Measurements from ENCODE around the gene IRF6. TPM values are rescaled to one million over a fixed set of nuclear protein-coding genes. Genes with fewer than 3 reads are reported as not detected.

IRF6 gene
- not detected in 2 replicates for total RNA-seq (2014; rRNA removed; shearing (Covaris generic))
- total RNA-seq (2022): not detected in 2 replicates
- percentile 13 among the genes with signal in this experiment for Bru-seq, nascent RNA
- percentile 14 among the genes with signal in this experiment for BruChase-seq, experiment 1, labeled RNA remaining after a 6-hour chase
- percentile 18 among the genes with signal in this experiment for BruChase-seq, experiment 2, labeled RNA remaining after a 2-hour chase
- long read RNA-seq: 0 reads

GRCh38 chr1:209805875-209806760, at the start of gene IRF6:
TSS of gene IRF6 (minus strand) at chr1:209806142. CDS start at chr1:209801413, 4,729 bp downstream.
- no peaks in the 10 kb centered on the region for H3K36me3 ChIP-seq (ENCODE audit: insufficient read depth, low read length)

GRCh38 chr1:209855623-209856022, 49.7 kb upstream of the IRF6 start:
- no TSS peak for BruUV-seq (replicated peaks)
- Histone ChIP-seq H3K4me3 (ENCODE audit: low read depth, low read length, poor library complexity, severe bottlenecking) (no peak overlapping the region), H3K9me3 (ENCODE audit: low read length) (no peaks in the 10 kb centered on the region), H3K36me3 (ENCODE audit: insufficient read depth, low read length) (peaks cover 56% of the 10 kb centered on the region), H3K4me2 (ENCODE audit: low read length) (no peak overlapping the region), H3K79me2 (ENCODE audit: insufficient read depth, low read depth, low read length) (no peaks in the 10 kb centered on the region), H2AFZ (ENCODE audit: low read length) (no peak overlapping the region), H3K27ac (ENCODE audit: low read depth, low read length, poor library complexity, severe bottlenecking) (no peak overlapping the region), H3K9me2 (ENCODE audit: insufficient read depth, low read length) (no peaks in the 10 kb centered on the region), H3K4me1 (ENCODE audit: insufficient read depth, low read length, poor library complexity, severe bottlenecking) (no peaks in the 10 kb centered on the region), H4K20me1 (ENCODE audit: insufficient read depth, low read length) (no peaks in the 10 kb centered on the region)
- ChIA-PET CTCF (ENCODE audit: unreplicated experiment) (no interaction called here), POLR2A (no interaction called here)
- intact Hi-C loops (cut with micrococcal nuclease; ENCODE audit: unreplicated experiment): no loop called here
- no peak for DNase-seq (ENCODE audit: low spot score)
- TF ChIP-seq CTCF (conservative IDR thresholded peaks at IDR 0.05; ENCODE audit: low read length) (no peak), EZH2phosphoT487 (IDR thresholded peaks at IDR 0.05; ENCODE audit: borderline replicate concordance, low read depth, low read length) (no peak)

More at GRCh38 chr1:209805875-209806760, at the start of gene IRF6:
- no peak for DNase-seq (ENCODE audit: low spot score)
- TF ChIP-seq CTCF (conservative IDR thresholded peaks at IDR 0.05; ENCODE audit: low read length) (no peak), EZH2phosphoT487 (IDR thresholded peaks at IDR 0.05; ENCODE audit: borderline replicate concordance, low read depth, low read length) (no peak)
- H3K4me3 ChIP-seq (ENCODE audit: low read depth, low read length, poor library complexity, severe bottlenecking): no peak within 1 kb of the TSS
- no peak within 1 kb of the TSS for H2AFZ ChIP-seq (ENCODE audit: low read length)
- CTCF ChIA-PET (ENCODE audit: unreplicated experiment): interaction anchor here (0.5 kb wide), 1 partner anchor 789 kb away, joined by 3 read pairs; no protein-coding TSS in a partner anchor
- no peaks in the 10 kb centered on the region for H3K9me3 ChIP-seq (ENCODE audit: low read length)
- BruUV-seq (replicated peaks): no TSS peak
- H3K79me2 ChIP-seq (ENCODE audit: insufficient read depth, low read depth, low read length): no peaks in the 10 kb centered on the region
- peak within 1 kb of the TSS; percentile 25; the same call in 1 of the 2 replicates for H3K4me2 ChIP-seq (ENCODE audit: low read length)
- H4K20me1 ChIP-seq (ENCODE audit: insufficient read depth, low read length): no peaks in the 10 kb centered on the region
- H3K9me2 ChIP-seq (ENCODE audit: insufficient read depth, low read length): no peaks in the 10 kb centered on the region
- intact Hi-C loops (cut with micrococcal nuclease; ENCODE audit: unreplicated experiment): no loop called here
- H3K4me1 ChIP-seq (ENCODE audit: insufficient read depth, low read length, poor library complexity, severe bottlenecking): no peaks in the 10 kb centered on the region
- H3K27ac ChIP-seq (ENCODE audit: low read depth, low read length, poor library complexity, severe bottlenecking): no peak within 1 kb of the TSS
- POLR2A ChIA-PET: interaction anchor here (0.7 to 3.1 kb wide), 3 partner anchors 9 to 320 kb away, joined by 5 to 23 read pairs (median 6); no protein-coding TSS in a partner anchor

Data from OCI-LY7 (cell line).